NCI-H2107 (cell line): ENCODE results near the gene OSBPL2.

Experiments used
- DNase-seq: peaks from one replicate; lab custom pipeline; 2025; lab: John Stamatoyannopoulos, UW

OSBPL2 gene

GRCh38 chr20:62237801-62238568, at the start of gene OSBPL2:
Gene OSBPL2, plus strand, starts transcription at chr20:62238521. Its CDS starts 17,664 bp downstream, at chr20:62256185.
- peak; percentile 99 for DNase-seq

- no peak for DNase-seq
These were observed 47.5 kb upstream of the OSBPL2 start for GRCh38 chr20:62190639-62191411.

- no peak for DNase-seq
These were observed 46.4 kb upstream of the OSBPL2 start for GRCh38 chr20:62191781-62192559.

GRCh38 chr20:62192635-62193034, 45.7 kb upstream of the OSBPL2 start:
- DNase-seq = no peak

- DNase-seq = no peak
These were observed 45.0 kb upstream of the OSBPL2 start for GRCh38 chr20:62193079-62194025.

- no peak for DNase-seq
These were observed 43.3 kb upstream of the OSBPL2 start for GRCh38 chr20:62195075-62195405.

GRCh38 chr20:62195736-62196135, 42.6 kb upstream of the OSBPL2 start:
- no peak for DNase-seq

GRCh38 chr20:62196286-62196685, 42.0 kb upstream of the OSBPL2 start:
- DNase-seq = no peak

- no peak for DNase-seq
These were observed 41.0 kb upstream of the OSBPL2 start for GRCh38 chr20:62197311-62197710.

GRCh38 chr20:62197801-62198200, 40.5 kb upstream of the OSBPL2 start:
- no peak for DNase-seq

- no peak for DNase-seq
These were observed 39.8 kb upstream of the OSBPL2 start for GRCh38 chr20:62198496-62198895.

GRCh38 chr20:62198931-62199330, 39.4 kb upstream of the OSBPL2 start:
- no peak for DNase-seq

- no peak for DNase-seq
These were observed 37.7 kb upstream of the OSBPL2 start for GRCh38 chr20:62200491-62201172.

- DNase-seq = peak; percentile 44
These were observed 36.9 kb upstream of the OSBPL2 start for GRCh38 chr20:62201173-62202082.

GRCh38 chr20:62202083-62202395, 36.3 kb upstream of the OSBPL2 start:
- DNase-seq = no peak

- no peak for DNase-seq
These were observed 35.5 kb upstream of the OSBPL2 start for GRCh38 chr20:62202676-62203377.

GRCh38 chr20:62203378-62204030, 34.8 kb upstream of the OSBPL2 start:
- peak; percentile 61 for DNase-seq

GRCh38 chr20:62205618-62206387, 32.5 kb upstream of the OSBPL2 start:
- no peak for DNase-seq
